ENCODE data around the gene PIH1D2. TPM values are rescaled to one million over a fixed set of nuclear protein-coding genes. Genes with fewer than 3 reads are reported as not detected.
A peak's percentile ranks its signal among the peaks of the same experiment; 100 is the strongest.

PIH1D2 gene
- total and polyA plus RNA-seq, 9 of the 15 experiments (the other 6 are each of a cell fraction or from before 2014, with no cell fraction given), result 1.5 to 5.4 (median 3.0) TPM

GRCh38 chr11:112085822-112086421 is 12.1 kb upstream of the PIH1D2 start:
- in situ Hi-C loops (cut with MboI), result no loop called here
- H2AFZ ChIP-seq (ENCODE audit: low read depth, low read length), result peak overlapping the region; percentile 95
- POLR2A ChIA-PET, result interaction anchor here (1.3 to 1.7 kb wide), 2 partner anchors 11 to 43 kb away, joined by 5 to 9 read pairs; no protein-coding TSS in a partner anchor
- TF ChIP-seq CCNT2 (IDR thresholded peaks at IDR 0.05; ENCODE audit: borderline replicate concordance, extremely low read depth, insufficient read length, low read depth, low read length) (no peak), ZNF583 (CRISPR knock-in tag; IDR thresholded peaks at IDR 0.05) (0 out of 2 replicates have a peak, but pooled peaks have one; percentile 18), HMBOX1 (IDR thresholded peaks at IDR 0.05) (peak; percentile 82), THRB (CRISPR knock-in tag; conservative IDR thresholded peaks at IDR 0.05) (0 out of 2 replicates have a peak, but pooled peaks have one; percentile 3), ZNF407 (IDR thresholded peaks at IDR 0.05; ENCODE audit: low read depth) (no peak), GTF3C2 (IDR thresholded peaks at IDR 0.05; ENCODE audit: borderline replicate concordance, extremely low read depth, insufficient read length) (peak; percentile 25)

More at GRCh38 chr11:112085822-112086421, 12.1 kb upstream of the PIH1D2 start:
- peak overlapping the region; percentile 93 to 98 for H3K9ac ChIP-seq (ENCODE audit: insufficient read depth in 1 of 2, low read depth in 2 of 2, low read length in 2 of 2)
- intact Hi-C loops (cut with micrococcal nuclease), result loop anchor here (5.0 kb wide), 2 partner anchors 154 to 209 kb away; partner anchors contain the start of genes CFAP68 and FDXACB1
- peak overlapping the region; percentile 84 for H3K27ac ChIP-seq (ENCODE audit: extremely low read depth, low read depth, low read length)
- H3K4me3 ChIP-seq, result peak overlapping the region; percentile 84
- ATAC-seq, result peak; percentile 67
- CTCF ChIA-PET (ENCODE audit: low intra/inter-chr PET ratio), result no interaction called here
- H3K36me3 ChIP-seq (ENCODE audit: control insufficient read depth, insufficient read depth, low read length), result peaks cover 85% of the 10 kb centered on the region
- peaks cover 0 to 19% of the 10 kb centered on the region in 2 experiments; a peak in 3 of 5 replicates for H3K4me1 ChIP-seq (replicated peaks in 1 of 2; ENCODE audit: control insufficient read depth in 2 of 2, insufficient read depth in 2 of 2, low read length in 2 of 2)
- H3K4me2 ChIP-seq (ENCODE audit: insufficient read depth, low read length), result peak overlapping the region; percentile 100
- BruUV-seq (replicated peaks), result TSS peak; percentile 78
- H4K20me1 ChIP-seq (replicated peaks; ENCODE audit: control insufficient read depth, insufficient read depth, low read length), result no peaks in the 10 kb centered on the region
- WGBS (ENCODE audit: insufficient coverage, low coverage, missing lambda C conversion rate), result 0% methylated on average over 19 of the region's 19 CpGs
- H3K9me3 ChIP-seq (replicated peaks; ENCODE audit: control insufficient read depth, insufficient read depth, low read depth, low read length), result 0 out of 2 replicates have a peak, but pooled peaks cover 3% of the 10 kb centered on the region
- H3K79me2 ChIP-seq (ENCODE audit: control insufficient read depth, insufficient read depth, low read length), result peaks cover 70% of the 10 kb centered on the region
- no peaks in the 10 kb centered on the region for H3K27me3 ChIP-seq (ENCODE audit: control insufficient read depth in 2 of 2, insufficient read depth in 2 of 2, low read length in 2 of 2)
- peak; percentile 40 for FAIRE-seq
- peak; percentile 33 to 60 (median 44) for DNase-seq (ENCODE audit: extremely low read depth in 1 of 4, low spot score in 3 of 4)
- H3K9me1 ChIP-seq (ENCODE audit: control insufficient read depth, insufficient read depth, low read length), result no peaks in the 10 kb centered on the region
